ENCODE data around the gene AVP.
A peak's percentile ranks its signal among the peaks of the same experiment; 100 is the strongest.
"Not testable (repeated sequence)": the region's sequence is repeated elsewhere in the genome, so short reads cannot be mapped to it uniquely, and the experiment has no call there.

AVP gene, protein sequence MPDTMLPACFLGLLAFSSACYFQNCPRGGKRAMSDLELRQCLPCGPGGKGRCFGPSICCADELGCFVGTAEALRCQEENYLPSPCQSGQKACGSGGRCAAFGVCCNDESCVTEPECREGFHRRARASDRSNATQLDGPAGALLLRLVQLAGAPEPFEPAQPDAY

DNA sequence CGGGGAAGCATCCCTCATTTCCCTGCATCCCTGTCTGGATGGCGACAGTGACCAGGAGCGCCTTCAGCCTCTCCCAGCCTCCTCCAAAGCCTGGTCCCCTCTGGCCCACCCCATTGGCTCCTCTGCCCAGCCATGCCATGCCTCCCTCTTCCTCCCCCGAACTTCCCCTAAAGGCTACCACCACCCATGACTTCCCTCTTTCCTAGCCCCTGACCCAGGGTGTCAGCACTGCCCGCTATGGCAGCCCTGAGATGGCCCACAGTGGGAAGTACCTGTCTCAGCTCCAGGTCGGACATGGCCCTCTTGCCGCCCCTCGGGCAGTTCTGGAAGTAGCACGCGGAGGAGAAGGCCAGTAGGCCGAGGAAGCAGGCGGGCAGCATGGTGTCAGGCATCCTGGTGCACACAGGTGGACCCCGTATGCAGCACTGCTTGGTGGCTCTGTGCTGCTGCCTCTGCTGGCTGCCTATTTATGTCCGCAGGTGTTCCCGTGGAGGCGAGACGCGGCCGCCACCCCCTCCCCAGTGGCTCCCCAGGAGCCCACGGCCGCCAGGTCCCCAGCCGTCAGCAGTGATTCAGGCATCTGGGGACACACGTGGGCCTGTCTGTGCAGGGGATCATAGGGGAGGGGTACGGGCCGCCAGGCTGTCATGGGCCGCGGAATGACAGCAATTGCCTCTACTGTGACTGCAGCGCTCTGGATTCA is at the start of gene AVP:
Gene AVP, minus strand, starts transcription at position 442 of the 703 bp plus-strand sequence. Its CDS starts 50 bp downstream, at position 392.
- DNase-seq = no peak

DNA sequence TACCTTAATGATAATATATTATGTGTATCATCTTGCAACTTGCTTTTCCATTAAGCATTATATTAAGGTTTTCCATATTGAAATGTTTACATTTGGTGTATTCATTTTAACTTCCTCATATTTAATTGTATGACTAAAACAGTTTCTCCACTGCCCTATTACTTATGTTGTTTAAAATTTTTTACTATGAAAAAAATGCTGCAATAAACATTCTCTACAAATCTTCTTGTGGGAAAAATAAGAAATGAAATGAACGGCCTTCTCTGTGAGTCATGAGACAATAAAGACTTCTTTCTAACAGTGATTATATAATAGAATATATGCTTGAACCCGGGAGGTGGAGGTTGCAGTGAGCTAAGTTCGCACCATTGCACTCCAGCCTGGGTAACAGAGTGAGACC is 49.6 kb upstream of the AVP start:
- no peak for DNase-seq

DNA sequence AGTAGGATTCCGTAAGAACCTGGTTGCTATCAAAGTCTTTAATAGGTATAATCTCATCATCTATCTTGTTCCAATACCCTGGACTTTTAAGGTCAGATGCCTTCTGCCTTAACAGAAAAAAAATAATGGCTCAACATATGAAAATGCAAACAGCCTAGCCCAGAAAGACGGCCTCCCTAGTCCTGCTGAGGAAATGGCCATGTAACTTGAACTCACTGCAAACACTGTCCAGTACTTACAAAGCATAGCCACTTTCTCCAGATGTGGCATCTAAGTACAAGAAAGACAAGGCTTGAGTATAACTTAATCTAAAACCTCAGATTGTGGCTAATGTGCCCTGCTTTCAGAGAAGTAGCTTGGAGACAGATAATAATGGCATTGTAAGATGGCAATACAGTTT is 48.6 kb upstream of the AVP start:
- DNase-seq = no peak

DNA sequence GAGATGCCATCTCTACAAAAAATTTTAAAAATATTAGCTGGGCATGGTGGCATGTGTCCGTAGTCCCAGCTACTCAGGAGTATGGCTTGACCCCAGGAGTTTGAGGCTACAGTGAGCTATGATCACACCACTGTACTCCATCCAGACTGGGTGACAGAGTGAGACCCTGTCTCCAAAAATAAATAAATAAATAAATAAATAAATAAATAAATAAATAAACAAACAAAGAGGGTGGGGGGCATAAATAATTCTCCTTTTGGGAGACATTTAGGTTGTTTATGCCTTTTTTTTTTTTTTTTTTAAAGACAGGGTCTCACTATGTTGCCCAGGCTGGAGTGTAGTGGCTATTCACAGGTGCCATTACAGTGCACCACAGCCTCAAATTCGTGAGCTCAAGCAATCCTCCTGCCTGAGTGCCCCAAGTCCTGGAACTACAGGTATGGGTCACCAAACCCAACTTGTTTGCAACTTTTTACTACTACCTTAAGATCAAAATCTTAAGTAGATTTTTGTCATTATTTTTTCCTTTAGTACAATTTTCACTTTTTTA is 45.6 kb upstream of the AVP start:
- DNase-seq = no peak

DNA sequence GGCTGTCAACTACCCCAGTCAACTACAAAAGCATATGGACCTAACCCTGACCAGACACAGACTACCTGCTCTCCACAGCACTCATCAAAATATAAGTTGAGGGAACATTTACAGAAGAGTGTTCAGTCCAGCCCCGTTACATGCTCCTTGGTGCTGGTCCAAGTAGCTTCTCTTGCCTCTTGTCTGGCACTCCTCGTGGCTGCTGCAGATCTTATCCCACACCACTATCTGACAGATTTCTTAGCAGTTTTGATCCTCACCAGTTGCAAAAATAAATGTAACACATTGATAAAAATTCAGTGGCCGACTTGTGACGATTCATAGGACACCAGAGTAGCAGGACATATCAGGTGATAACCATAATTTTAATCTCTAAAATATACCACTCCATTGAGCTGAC is 44.6 kb upstream of the AVP start:
- DNase-seq = no peak

DNA sequence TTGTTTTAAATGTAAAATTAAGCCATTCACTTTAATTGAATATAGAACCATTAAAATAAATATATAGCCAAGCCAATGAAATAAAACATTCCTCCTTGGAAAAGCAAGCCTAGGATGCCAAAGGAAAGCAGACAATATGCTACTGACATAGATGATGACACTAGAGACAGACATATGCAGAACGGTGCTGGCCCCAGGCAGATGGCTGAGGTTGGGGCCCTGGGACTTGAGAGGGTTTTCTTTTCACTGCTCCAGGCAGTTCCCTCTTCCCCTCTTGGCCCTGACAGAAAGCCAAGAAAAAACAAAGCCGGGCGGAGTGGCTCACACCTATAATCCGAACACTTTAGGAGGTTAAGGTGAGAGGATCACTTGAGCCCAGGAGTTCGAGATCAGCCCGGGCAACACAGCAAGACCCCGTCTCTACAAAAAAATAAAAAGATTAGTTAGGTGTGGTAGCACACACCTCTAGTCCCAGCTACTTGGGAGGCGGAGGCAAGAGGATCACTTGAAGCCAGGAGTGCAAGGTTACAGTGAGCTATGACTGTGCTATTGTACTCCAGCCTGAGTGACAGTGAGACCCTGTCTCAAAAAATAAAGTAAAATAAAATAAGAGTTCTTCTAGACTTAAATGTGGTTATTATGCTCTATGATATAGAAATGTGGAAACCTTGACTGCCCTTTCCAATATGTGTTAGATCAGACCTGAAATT is 43.9 kb upstream of the AVP start:
- no peak for DNase-seq

DNA sequence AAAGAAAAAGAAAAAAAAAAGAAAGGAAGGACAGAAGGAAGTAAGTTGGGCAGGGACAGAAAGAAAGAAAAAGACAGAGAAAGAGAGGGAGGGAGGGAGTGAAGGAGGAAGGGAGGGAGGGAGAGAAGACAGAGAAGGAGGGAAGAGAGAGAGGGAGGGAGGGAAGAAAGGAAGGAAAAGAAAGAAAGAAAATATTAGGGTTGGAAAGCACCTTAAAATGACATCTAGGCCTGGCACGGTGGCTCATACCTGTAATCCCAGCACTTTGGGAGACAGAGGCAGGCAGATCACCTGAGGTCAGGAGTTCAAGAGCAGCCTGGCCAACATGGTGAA is 42.0 kb upstream of the AVP start:
- no peak for DNase-seq

DNA sequence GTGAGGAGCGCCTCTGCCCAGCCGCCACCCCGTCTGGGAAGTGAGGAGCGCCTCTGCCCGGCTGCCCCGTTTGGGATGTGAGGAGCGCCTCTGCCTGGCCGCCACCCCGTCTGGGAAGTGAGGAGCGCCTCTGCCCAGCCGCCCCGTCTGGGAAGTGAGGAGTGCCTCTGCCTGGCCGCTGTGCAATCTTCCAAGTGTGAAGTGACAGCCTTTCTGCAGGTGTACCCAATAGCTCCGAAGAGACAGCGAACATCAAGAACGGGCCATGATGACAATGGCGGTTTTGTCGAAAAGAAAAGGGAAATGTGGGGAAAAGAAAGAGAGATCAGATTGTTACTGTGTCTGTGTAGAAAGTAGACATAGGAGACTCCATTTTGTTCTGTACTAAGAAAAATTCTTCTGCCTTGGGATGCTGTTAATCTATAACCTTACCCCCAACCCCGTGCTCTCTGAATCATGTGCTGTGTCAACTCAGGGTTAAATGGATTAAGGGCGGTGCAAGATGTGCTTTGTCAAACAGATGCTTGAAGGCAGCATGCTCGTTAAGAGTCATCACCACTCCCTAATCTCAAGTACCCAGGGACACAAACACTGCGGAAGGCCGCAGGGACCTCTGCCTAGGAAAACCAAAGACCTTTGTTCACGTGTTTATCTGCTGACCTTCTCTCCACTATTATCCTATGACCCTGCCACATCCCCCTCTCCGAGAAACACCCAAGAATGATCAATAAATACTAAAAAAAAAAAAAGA is 41.4 kb upstream of the AVP start:
- not testable (repeated sequence) for DNase-seq

DNA sequence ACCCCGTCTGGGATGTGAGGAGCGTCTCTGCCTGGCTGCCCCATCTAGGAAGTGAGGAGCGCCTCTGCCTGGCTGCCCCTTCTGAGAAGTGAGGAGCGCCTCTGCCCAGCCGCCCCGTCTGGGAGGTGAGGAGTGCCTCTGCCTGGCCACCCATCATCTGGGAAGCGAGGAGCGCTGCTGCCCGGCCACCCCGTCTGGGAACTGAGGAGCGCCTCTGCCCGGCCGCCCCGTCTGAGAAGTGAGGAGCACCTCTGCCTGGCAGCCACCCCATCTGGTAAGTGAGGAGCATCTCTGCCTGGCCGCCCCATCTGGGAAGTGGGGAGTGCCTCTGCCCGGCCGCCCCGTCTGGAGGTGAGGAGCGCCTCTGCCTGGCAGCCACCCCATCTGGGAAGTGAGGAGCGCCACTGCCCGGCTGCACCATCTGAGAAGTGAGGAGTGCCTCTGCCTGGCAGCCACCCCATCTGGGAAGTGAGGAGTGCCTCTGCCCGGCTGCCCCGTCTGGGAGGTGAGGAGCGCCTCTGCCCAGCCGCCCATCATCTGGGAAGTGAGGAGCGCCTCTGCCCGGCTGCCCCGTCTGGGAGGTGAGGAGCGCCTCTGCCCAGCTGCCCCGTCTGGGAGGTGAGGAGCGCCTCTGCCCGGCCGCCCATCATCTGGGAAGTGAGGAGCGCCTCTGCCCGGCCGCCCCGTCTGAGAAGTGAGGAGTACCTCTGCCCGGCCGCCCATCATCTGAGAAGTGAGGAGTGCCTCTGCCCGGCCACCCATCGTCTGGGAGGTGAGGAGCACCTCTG is 40.4 kb upstream of the AVP start:
- not testable (repeated sequence) for DNase-seq

DNA sequence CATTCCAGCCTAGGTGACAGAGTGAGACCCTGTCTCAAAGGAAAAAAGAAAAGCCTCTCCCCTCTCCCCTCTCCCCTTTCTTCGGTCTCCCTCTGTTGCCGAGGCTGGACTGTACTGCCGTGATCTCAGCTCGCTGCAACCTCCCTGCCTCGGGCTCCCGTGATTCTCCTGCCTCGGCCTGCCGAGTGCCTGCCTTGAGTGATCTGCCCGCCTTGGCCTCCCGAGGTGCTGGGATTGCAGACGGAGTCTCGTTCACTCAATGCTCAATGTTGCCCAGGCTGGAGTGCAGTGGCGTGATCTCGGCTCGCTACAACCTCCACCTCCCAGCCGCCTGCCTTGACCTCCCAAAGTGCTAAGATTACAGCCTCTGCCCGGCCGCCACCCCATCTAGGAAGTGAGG is 39.6 kb upstream of the AVP start:
- DNase-seq = not testable (repeated sequence)

DNA sequence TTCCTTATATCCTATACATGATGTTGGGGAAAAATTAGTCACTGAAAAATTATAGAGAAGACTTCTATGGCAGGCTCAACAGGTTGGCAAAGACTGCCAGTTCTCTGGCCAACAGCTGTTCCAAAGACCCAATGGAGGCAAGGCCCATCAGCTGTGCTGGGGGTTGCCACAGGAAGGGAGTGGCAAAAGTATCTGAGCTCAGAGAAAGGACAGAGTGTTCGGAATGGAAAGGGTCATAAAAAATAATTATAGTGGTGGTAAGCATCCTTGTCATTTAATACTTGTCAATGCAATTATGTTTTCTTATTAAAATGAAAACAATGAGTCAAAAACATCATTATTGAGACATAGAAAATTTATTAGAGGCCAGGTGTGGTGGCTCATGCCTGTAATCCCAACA is 39.0 kb upstream of the AVP start:
- DNase-seq = no peak

DNA sequence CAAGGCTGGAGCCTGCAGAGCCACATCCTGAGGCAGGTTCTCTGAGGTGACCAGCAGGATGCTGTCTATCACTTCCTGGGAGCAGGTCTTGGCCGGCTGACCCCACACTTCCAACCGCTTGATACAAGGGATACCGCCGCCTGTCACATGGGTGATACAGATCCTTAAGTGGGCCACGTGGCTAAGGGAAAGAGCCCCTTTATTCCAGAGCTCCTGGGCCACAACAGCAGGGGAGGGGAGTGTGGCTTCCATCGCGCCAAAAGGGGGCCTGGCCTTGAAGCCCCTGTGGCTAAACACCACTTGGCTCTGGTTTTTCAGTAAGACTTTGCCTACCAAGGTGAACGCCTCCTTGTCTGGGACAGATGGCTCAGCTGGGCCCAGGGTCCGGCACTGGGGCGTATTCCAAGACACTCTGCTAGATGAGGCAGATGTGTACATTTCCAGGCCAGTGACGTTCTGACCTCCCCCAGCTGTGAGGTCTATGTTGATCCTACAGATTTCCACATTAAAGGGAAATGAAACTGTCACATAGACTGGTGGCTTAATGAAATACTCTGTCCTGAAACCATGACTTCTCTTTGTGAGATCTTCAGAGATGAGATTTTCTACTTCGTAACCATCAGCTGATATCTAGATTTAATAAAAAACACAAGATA is 37.6 kb upstream of the AVP start:
- DNase-seq = no peak

DNA sequence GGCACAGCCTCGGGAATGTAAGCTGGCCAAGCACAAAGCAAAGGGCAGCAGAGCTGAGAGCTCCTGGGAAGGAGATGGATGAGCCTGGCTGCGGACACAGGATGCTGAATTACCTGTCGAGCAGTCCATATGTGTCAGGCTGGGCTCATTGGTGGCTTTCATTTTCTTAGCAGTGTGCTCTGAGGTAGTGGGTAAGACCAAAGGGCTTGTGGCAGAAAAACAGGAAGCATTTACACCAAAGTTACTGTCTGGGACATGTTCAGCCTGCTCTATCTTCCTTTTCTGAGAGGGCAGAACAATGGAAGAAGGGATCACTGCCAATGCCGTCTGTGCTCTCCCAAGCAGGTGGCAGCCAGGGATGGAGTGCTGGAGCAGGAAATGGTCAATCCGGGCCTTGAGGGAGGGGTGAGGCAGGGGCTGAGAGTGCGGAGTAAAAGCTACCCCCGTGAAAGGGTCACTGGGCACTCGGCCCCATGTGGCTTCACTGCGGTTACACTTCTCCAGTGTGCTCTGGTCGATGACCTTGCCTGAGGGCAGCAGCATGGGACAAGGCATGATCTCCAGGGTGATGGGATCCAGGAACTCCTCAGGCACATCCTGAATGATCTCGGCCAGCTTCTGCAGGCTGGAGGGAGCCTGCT is 36.9 kb upstream of the AVP start:
- no peak for DNase-seq

DNA sequence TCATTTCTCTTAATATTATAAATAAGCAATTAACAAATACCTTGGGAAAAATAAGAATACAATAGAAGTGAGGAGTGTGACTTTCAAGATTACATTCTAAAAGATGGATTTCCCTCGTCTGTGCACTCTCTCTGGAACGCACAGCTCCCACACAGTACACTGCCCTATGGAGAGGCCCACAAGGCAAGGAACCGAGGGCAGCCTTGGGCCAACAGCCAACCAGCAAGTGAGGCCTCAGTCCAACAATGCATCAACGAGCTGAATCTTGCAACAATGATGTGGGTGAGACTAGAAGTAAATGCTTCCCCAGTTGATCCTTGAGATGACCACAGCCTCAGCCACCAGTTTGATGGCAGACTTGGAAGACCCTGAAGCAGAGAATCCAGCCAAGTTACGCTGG is 34.5 kb upstream of the AVP start:
- DNase-seq = no peak

DNA sequence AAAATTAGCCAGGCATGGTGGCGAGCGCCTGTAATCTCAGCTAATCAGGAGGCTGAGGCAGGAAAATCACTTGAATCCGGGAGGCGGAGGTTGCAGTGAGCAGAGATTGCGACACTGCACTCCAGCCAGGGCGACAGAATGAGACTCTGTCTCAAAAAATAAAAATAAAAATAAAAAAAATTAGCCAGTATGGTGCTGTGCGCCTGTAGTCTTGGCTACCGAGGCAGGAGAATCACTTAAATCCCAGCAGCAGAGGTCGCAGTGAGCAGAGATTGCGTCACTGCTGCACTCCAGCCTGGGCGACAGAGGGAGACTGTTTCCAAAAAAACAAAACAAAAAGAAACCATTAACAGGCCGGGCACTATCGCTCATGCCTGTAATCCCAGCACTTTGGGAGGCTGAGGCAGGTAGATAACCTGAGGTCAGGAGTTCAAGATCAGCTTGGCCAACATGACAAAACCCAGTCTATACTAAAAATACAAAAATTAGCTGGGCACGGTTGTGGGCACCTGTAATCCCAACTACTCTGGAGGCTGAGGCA is 33.4 kb upstream of the AVP start:
- DNase-seq = peak; percentile 52

DNA sequence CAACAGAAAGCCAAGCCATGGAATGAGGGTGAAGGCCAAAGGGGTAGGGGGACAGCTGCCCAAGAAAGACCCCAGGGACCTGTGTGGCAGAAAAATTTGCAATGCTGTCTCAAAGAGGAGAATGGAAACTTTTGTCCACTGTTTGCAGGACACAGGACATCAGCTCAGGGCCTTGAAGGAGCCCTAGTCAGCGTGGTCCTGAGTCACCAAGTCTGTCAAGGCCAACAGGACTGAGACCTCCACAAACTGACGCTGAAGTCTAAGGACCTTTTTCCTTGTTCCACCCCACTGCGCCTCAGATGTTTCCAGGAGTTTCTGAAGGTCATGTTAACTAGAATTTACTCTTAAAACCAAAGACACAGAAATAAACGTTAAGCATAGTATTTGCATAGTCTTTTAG is 31.8 kb upstream of the AVP start:
- no peak for DNase-seq

DNA sequence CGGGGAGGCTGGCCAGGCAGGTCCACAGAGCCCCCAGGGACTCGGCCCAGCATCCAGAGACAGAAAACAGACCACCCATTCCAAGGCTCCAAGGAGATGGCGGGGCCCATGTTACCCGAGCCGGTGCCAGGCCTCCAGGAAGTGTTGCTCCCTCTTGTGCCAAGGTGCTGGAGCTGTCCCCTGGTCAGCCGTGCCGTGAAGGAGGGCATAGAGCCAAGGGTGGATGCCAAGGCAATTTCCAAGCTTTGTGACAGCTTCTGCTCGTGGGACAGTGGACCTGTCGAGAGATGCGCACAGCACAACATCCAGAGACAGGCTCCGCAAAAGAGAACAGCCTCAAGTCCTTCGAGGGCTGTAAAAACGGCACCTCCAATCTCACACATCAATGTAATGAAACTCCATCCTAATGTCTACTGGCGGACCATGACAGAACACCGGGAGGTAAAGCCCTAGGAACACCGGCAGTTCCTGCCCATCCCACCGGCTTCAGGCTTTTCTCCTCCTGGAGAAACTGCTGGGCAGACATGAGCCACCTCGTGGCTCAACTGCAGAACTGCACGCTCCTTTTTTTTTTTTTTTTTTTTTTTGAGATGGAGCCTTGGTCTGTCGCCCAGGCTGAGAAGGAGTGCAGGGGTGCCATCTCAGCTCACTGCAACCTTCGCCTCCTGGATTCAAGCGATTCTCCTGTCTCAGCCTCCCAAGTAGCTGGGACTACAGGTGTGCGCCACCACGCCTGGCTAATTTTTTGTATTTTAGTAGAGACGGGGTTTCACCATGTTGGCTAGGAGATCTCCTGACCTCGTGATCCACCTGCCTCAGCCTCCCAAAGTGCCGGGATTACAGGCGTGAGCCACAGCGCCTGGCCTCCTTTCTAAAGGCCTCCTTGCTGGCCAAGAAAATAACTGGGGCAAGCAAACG is 30.9 kb upstream of the AVP start:
- DNase-seq = no peak

DNA sequence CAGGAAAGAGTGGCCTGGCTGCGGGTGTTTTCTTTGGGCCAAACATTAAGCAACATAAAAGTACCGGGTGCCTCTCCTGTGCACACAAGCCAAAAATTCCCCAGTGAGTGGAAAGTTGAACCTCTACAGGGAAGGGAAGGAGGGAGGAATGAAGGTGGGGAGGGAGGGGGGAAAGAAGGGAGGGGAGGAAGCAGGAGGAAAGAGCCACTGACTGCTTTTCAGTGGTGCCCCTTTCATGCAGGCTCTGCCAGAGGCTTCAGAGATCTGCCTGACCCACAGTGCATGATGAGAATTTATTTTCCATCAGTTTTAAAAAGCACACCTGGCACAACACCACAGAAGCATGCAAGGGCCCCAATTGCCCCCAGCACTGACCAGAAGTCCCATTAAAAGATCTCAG is 27.5 kb upstream of the AVP start:
- no peak for DNase-seq

DNA sequence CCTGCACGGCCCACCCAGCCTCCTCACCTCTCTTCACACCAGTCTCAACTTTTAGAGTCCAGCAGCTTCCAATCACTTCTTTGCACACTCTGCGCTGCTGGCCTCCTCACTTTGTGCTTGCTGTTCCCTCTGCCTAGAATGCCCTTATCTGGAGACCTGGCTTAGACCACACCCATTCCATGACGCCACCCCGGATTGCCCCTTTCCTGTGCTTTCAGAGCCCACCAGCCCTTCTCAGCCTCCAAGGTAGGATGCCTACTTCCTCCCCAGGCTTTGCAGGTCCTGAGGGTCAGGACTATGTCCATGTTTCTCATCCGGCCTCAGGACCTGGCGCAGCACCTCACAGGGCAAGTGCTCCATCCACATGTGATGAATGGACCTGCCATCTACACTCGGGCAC is 27.0 kb upstream of the AVP start:
- DNase-seq = no peak

All from stimulated activated CD4-positive, alpha-beta T cell treated with anti-CD3 and anti-CD28 coated beads, Interleukin-4, amount 100 ng/mL, for 1 hour (primary cell).